ENCODE data around the gene BCL7B. TPM values are rescaled to one million over a fixed set of nuclear protein-coding genes. Genes with fewer than 3 reads are reported as not detected.
A peak's percentile ranks its signal among the peaks of the same experiment; 100 is the strongest.
"Not testable (repeated sequence)": the region's sequence is repeated elsewhere in the genome, so short reads cannot be mapped to it uniquely, and the experiment has no call there.

BCL7B gene
- total RNA-seq, 1 experiment from 2014 or later: 41.0 TPM

GRCh38 chr7:73526896-73527821, 30.3 kb downstream of the BCL7B start:
- POLR2A ChIA-PET (ENCODE audit: unreplicated experiment): no interaction called here
- intact Hi-C loops (cut with micrococcal nuclease): no loop called here

GRCh38 chr7:73526158-73526494, 31.4 kb downstream of the BCL7B start:
- H3K27me3 ChIP-seq (ENCODE audit: low read length); H3K4me3 ChIP-seq (ENCODE audit: low read length); H3K36me3 ChIP-seq (ENCODE audit: low read depth, low read length); DNase-seq; POLR2A ChIA-PET (ENCODE audit: unreplicated experiment); H3K9me2 ChIP-seq (replicated peaks; ENCODE audit: low read length); H3K4me2 ChIP-seq (ENCODE audit: low read length); intact Hi-C loops (cut with micrococcal nuclease); H3K9ac ChIP-seq (ENCODE audit: low read length); CTCF ChIA-PET; H3F3A ChIP-seq (ENCODE audit: low read length, unreplicated experiment); H3K4me1 ChIP-seq (ENCODE audit: insufficient read depth, low read length); BruUV-seq (replicated peaks); H2AFZ ChIP-seq (ENCODE audit: low read length); ATAC-seq; H3K9me3 ChIP-seq (ENCODE audit: low read length); H3K27ac ChIP-seq (ENCODE audit: low read length); H4K20me1 ChIP-seq (ENCODE audit: low read length); H3K79me2 ChIP-seq (ENCODE audit: low read length): not testable (repeated sequence)

More at GRCh38 chr7:73526896-73527821, 30.3 kb downstream of the BCL7B start:
- no peak overlapping the region for H3K9ac ChIP-seq (ENCODE audit: low read length)
- no TSS peak for BruUV-seq (replicated peaks)
- no peak overlapping the region for H3K4me2 ChIP-seq (ENCODE audit: low read length)
- H3K4me3 ChIP-seq (ENCODE audit: low read length): no peak overlapping the region
- H3K27me3 ChIP-seq (ENCODE audit: low read length): no peaks in the 10 kb centered on the region
- no peaks in the 10 kb centered on the region for H3K79me2 ChIP-seq (ENCODE audit: low read length)
- DNase-seq: no peak
- ATAC-seq: no peak
- no peak for TF ChIP-seq CTCF (conservative IDR thresholded peaks at IDR 0.05; ENCODE audit: low read depth, low read length)
- TF ChIP-seq EZH2 (IDR thresholded peaks at IDR 0.05; ENCODE audit: low read length, unreplicated experiment): no peak
- TF ChIP-seq EZH2phosphoT487 (IDR thresholded peaks at IDR 0.05; ENCODE audit: borderline replicate concordance, low read length): no peak
- 0 out of 2 replicates have a peak, but pooled peaks cover 5% of the 10 kb centered on the region for H3K4me1 ChIP-seq (ENCODE audit: insufficient read depth, low read length)
- H4K20me1 ChIP-seq (ENCODE audit: low read length): no peaks in the 10 kb centered on the region
- H3K27ac ChIP-seq (ENCODE audit: low read length): no peak overlapping the region
- H3K9me2 ChIP-seq (replicated peaks; ENCODE audit: low read length): no peaks in the 10 kb centered on the region
- no peaks in the 10 kb centered on the region for H3K36me3 ChIP-seq (ENCODE audit: low read depth, low read length)
- CTCF ChIA-PET: interaction anchor here (0.7 kb wide), 1 partner anchor 1040 kb away, joined by 6 read pairs; no protein-coding TSS in a partner anchor
- no peak overlapping the region for H2AFZ ChIP-seq (ENCODE audit: low read length)
- H3K9me3 ChIP-seq (ENCODE audit: low read length): no peaks in the 10 kb centered on the region
- H3F3A ChIP-seq (ENCODE audit: low read length, unreplicated experiment): no peaks in the 10 kb centered on the region

- ChIA-PET CTCF (no interaction called here), POLR2A (ENCODE audit: unreplicated experiment) (interaction anchor here (0.6 to 0.9 kb wide), 3 partner anchors 50 to 216 kb away, joined by 4 to 7 read pairs (median 5); no protein-coding TSS in a partner anchor)
- peak within 1 kb of the TSS; percentile 89 for H2AFZ ChIP-seq (ENCODE audit: low read length)
- no peaks in the 10 kb centered on the region for H3F3A ChIP-seq (ENCODE audit: low read length, unreplicated experiment)
- peaks cover 19% of the 10 kb centered on the region; the same call in 1 of the 2 replicates for H3K4me1 ChIP-seq (ENCODE audit: insufficient read depth, low read length)
- peaks cover 33% of the 10 kb centered on the region for H4K20me1 ChIP-seq (ENCODE audit: low read length)
- no peaks in the 10 kb centered on the region for H3K9me3 ChIP-seq (ENCODE audit: low read length)
- H3K79me2 ChIP-seq (ENCODE audit: low read length): peaks cover 44% of the 10 kb centered on the region
- intact Hi-C loops (cut with micrococcal nuclease): loop anchor here (2.0 kb wide), 1 partner anchor 35 kb away; the partner anchor contains the start of gene BCL7B
- peak within 1 kb of the TSS; percentile 92 for H3K4me2 ChIP-seq (ENCODE audit: low read length)
- no peaks in the 10 kb centered on the region for H3K9me2 ChIP-seq (replicated peaks; ENCODE audit: low read length)
- DNase-seq: peak; percentile 96
- H3K27me3 ChIP-seq (ENCODE audit: low read length): no peaks in the 10 kb centered on the region
- H3K36me3 ChIP-seq (ENCODE audit: low read depth, low read length): peaks cover 8% of the 10 kb centered on the region; the same call in 1 of the 2 replicates
- H3K27ac ChIP-seq (ENCODE audit: low read length): peak within 1 kb of the TSS; percentile 84
- no TSS peak for BruUV-seq (replicated peaks)
- no peak for TF ChIP-seq EZH2 (IDR thresholded peaks at IDR 0.05; ENCODE audit: low read length, unreplicated experiment)
- peak within 1 kb of the TSS; percentile 82 for H3K4me3 ChIP-seq (ENCODE audit: low read length)
- H3K9ac ChIP-seq (ENCODE audit: low read length): peak within 1 kb of the TSS; percentile 96
- ATAC-seq: peak; percentile 92
These were observed 35.2 kb downstream of the BCL7B start, which contains the start of gene BAZ1B for GRCh38 chr7:73522105-73522872. Gene BAZ1B (minus strand): TSS chr7:73522293. CDS start chr7:73521933, 360 bp downstream.

Data from PC-3 (cell line).